Measurements from ENCODE around the gene PPP1R26. TPM values are rescaled to one million over a fixed set of nuclear protein-coding genes. Genes with fewer than 3 reads are reported as not detected.
A peak's percentile ranks its signal among the peaks of the same experiment; 100 is the strongest.

PPP1R26 gene
- total and polyA plus RNA-seq, 9 of the 15 experiments (the other 6 are each of a cell fraction or from before 2014, with no cell fraction given) = 0.77 to 26.8 (median 9.3) TPM

- TF ChIP-seq CBFA2T2 (conservative IDR thresholded peaks at IDR 0.05) (no peak), CCNT2 (IDR thresholded peaks at IDR 0.05; ENCODE audit: borderline replicate concordance, extremely low read depth, insufficient read length, low read depth, low read length) (peak; percentile 32), E2F5 (CRISPR knock-in tag; IDR thresholded peaks at IDR 0.05) (no peak), ZNF717 (CRISPR knock-in tag; IDR thresholded peaks at IDR 0.05) (no peak), UBTF (IDR thresholded peaks at IDR 0.05; ENCODE audit: borderline replicate concordance in 1 of 2, low read depth in 2 of 2, low read length in 2 of 2) (peak; percentile 21 to 41; a peak in 1 of 4 replicates), PRPF4 (IDR thresholded peaks at IDR 0.05; ENCODE audit: insufficient read depth, low read depth, low read length, poor library complexity, severe bottlenecking) (no peak), ZNF175 (CRISPR knock-in tag; IDR thresholded peaks at IDR 0.05; ENCODE audit: low read depth) (no peak), ZNF644 (tag; IDR thresholded peaks at IDR 0.05; ENCODE audit: low read depth) (no peak), ZNF695 (CRISPR knock-in tag; IDR thresholded peaks at IDR 0.05) (no peak), E2F6 (IDR thresholded peaks at IDR 0.05; ENCODE audit: borderline replicate concordance in 1 of 2, extremely low read depth in 1 of 2, insufficient read depth in 1 of 2, insufficient read length in 1 of 2, low read depth in 1 of 2, low read length in 1 of 2, poor library complexity in 1 of 2, severe bottlenecking in 1 of 2) (peak in 1 of 2 experiments; percentile 15), SLC30A9 (CRISPR knock-in tag; IDR thresholded peaks at IDR 0.05) (no peak), ZBTB11 (CRISPR knock-in tag; IDR thresholded peaks at IDR 0.05) (peak in 1 of 3 experiments; percentile 54; a peak in 1 of 6 replicates)
Observed at GRCh38 chr9:135480071-135480939, 723 bp downstream of the PPP1R26 start (continued).

Measured in K562 (cell line).